ENCODE measurements around the gene RAD54L.
"Not testable (repeated sequence)": the region's sequence is repeated elsewhere in the genome, so short reads cannot be mapped to it uniquely, and the experiment has no call there.

The RAD54L gene

DNA sequence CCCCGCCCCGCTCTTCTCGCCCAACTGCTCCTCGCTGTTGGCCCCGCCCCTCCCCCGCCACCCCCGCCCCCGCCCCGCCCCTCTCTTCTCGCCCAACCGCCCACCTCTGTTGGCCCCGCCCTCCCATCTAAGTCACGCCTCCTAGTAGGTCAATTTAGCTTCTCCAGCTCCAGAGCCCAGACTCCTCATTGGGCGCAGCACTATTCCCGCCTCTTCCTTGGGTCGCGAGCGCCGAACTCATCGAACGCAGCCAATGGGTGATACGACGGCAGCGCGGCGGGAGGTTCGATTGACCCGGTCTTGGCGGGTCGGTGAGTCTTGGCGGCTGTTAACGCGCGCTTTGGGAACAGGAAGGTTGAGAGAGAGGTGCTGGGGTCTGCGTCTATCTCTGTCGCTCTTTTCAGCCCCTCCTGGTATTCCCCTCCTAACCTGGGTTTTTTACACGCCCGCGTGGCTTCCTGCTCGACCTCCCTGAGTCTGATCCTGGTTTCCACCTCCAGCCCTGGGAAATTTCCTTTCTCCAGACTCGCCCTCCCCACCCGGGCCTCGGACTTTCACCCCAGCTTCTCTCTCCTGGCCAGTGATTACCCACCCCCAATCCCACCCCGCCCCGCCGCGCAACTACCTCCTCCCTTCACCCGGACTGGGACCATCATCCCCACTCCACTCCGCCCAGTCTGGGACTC is at the start of gene RAD54L:
Gene RAD54L, plus strand, starts transcription at position 328 of the 686 bp plus-strand sequence. CDS start 643 bp downstream, outside the sequence.
- in situ Hi-C loops (cut with HindIII; ENCODE audit: low sequenced_read_pairs) = no loop called here

GRCh38 chr1:46197964-46198811 is 49.4 kb upstream of the RAD54L start, which contains the start of gene POMGNT1:
TSS of gene POMGNT1 (minus strand) at chr1:46198434. CDS start at chr1:46197821, 613 bp downstream.
- in situ Hi-C loops (cut with HindIII; ENCODE audit: low sequenced_read_pairs) = no loop called here

DNA sequence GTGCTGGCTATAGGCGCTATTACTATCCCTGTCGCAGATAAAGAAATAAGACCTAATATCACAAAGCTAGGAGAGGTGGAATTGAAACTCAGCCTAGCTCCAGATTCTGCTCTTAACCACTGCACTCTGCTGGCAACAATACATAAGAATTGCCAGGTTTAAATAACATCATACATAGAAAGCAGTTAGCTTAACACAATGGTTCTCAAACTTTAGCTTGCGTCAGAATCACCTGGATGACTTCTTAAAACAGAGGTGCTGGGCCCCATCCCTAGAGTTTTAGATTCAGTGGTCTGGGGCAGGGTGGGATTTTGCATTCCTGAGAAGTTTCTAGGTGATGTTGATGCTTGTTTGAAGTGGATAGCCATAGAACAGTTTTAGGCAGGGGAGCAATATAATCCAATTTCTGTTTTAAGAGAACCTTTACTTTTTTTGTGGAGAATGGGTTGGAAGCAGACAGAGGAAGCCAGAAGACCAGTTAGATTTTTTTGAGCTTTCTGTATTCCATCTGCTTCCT is 48.3 kb upstream of the RAD54L start:
- in situ Hi-C loops (cut with HindIII; ENCODE audit: low sequenced_read_pairs) = no loop called here

DNA sequence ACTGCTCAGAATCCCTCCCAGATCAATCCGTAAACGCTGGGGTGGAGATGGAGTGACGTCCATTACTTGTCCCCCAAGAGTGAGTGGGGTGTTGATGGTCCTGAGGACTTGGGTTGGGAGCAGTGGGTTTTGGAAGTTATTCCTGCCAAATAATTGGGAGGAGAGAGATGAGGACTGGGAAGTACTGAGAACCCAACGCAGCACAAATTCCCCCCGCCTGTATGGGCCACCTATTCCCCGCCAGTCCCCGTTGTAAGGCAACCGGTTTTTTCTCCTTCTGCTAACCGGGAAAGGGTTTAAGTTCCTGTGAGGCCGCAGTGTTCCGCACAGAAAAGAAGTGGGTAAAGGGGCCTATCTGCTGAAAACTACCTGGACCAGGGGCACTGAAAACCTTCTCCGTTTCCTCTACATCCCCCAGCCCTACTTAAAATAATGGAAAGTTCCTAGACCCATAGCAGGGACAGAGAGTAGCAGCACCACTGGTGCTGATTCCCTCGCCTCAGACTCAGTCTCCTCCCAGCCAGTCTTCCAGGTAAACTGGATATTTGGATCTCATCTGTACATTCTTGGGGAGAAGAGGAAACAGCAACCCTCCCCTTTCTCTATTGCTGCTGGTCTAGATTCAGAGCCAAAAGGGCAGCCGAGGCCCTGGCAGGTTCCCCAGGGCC is 43.7 kb upstream of the RAD54L start:
- in situ Hi-C loops (cut with HindIII; ENCODE audit: low sequenced_read_pairs) = no loop called here

DNA sequence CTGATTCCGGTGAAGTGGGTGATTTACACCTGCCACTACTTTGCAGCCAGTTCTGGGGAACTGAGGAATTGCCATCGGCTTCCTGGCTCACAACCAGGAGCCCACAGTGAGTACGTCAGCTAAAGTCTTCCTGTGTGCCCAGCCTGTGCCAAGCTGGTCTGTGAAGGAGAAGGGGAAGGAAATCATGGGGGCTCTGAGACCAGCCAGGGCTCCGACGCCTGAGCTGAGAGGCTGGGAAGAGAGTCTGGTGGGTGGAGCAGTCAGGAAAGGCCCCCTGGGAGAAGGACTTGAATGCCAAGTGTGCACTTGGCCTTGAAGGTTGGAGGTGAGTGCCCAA is 43.2 kb upstream of the RAD54L start:
- in situ Hi-C loops (cut with HindIII; ENCODE audit: low sequenced_read_pairs) = no loop called here

DNA sequence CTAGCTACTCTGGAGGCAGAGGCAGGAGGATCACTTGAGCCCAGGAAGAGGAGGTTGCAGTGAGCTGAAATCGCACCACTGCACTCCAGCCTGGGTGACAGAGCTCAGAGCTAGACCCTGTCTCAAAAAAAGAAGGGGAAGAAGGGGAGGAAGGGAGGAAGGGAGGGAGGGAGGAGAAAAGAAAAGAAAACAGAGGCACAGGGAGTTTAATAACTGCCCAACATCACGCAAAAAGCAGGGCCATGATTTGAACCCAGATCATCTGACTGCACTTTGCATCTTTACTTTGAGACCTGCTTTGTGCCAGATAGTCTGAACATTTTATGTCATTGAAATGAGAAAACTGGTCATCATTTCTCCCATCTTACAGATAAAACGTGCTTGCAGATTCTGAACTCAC is 42.4 kb upstream of the RAD54L start:
- in situ Hi-C loops (cut with HindIII; ENCODE audit: low sequenced_read_pairs) = no loop called here

DNA sequence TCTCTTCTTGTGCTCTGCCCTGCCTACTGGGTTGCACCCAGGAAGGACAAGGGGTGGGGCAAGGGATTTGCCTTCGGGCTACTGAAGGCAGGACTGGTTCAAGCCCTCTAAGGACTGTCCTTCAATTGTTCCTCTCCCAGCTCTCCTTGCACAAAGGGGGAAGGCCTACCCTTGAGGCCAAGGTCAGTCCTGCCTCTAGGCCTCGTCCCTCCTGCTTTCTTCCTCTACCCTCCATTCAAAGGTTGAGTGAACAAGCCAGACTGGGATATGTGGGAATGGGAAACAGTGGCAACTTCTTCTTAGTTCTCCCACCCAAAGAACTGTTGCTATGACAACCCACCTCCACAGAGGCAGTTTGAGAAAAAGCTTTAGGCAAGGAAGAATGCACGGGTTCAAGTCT is 41.8 kb upstream of the RAD54L start:
- in situ Hi-C loops (cut with HindIII; ENCODE audit: low sequenced_read_pairs) = no loop called here

DNA sequence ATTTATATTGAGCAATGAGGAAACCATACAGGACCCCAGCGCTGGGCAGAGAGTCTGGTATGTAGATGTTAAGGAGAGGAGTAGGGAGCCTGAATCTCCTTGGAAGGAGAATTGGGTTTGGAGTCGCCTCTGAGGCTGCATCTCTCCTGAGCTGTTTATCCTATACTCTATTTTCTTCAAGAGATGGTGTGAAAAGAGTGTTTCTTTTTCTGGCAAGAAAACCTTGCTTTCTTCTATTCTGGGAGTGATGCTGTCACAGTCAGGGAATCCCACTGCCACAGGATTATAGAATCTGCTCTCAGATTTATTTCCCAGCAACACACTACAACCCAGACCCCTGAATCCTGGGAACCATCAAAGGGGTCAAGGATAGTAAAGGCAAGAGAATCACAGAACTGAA is 41.2 kb upstream of the RAD54L start:
- in situ Hi-C loops (cut with HindIII; ENCODE audit: low sequenced_read_pairs) = no loop called here

DNA sequence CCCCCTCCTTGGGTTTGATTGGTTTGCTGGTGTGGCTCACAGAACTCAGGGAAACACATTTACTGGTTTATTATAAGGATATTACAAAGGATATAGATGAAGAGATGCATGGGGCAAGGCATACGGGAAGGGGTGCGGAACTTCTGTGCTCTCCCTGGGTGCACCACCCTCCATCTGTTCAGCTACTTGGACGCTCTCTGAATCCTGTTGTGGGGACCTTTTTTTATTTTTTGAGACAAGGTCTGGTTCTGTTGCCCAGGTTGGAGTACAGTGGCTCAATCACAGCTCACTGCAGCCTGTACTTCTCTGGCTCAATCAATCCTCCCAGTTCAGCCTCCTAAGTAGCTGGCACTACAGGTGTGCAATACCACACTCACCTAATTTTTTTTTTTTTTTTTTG is 37.0 kb upstream of the RAD54L start:
- in situ Hi-C loops (cut with HindIII; ENCODE audit: low sequenced_read_pairs) = loop anchor here (5.0 kb wide), 1 partner anchor 52 kb away; no protein-coding TSS in a partner anchor

DNA sequence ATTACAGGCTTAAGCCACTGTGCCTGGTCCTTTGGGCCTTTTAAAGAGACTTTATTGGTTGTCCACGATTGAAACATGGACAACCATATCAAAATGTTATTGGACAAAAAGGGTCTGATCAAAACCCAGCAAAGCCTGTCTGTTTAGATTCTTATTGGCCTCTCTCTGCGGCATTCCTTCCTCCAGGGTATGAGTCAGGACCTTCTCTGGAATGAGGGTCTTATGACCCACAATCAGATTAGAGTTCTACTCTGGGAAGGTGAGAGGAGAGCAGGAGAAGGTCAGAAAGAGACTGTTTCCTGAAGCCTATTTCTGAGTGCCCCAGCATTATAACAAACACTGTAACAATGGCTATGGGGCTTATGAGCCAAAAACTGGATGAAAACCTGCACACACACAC is 36.5 kb upstream of the RAD54L start:
- in situ Hi-C loops (cut with HindIII; ENCODE audit: low sequenced_read_pairs) = loop anchor here (5.0 kb wide), 1 partner anchor 51 kb away; no protein-coding TSS in a partner anchor

GRCh38 chr1:46215504-46215903 is 32.1 kb upstream of the RAD54L start:
- in situ Hi-C loops (cut with HindIII; ENCODE audit: low sequenced_read_pairs) = no loop called here

DNA sequence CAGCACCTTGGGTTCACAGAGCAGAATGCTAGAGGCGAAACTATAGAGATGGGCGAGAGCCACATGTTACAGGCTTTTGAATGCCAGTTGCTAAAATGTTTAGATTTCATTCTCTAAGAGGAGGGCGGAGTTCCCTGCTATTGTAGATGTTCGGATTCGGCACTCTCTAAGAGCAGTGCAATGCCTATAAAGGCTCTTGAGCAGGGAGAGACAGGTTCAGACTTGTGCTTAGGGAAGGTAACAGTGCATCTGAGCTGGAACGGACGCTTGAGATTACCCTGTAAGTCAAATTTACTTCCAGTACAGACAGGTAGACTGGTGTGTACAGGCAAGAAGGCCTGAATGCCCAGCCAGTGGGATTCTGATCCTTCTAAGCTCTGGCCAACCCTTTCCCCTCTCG is 29.1 kb upstream of the RAD54L start:
- in situ Hi-C loops (cut with HindIII; ENCODE audit: low sequenced_read_pairs) = no loop called here

GRCh38 chr1:46219551-46220520 is 27.7 kb upstream of the RAD54L start:
- in situ Hi-C loops (cut with HindIII; ENCODE audit: low sequenced_read_pairs) = no loop called here

GRCh38 chr1:46220808-46221207 is 26.8 kb upstream of the RAD54L start:
- in situ Hi-C loops (cut with HindIII; ENCODE audit: low sequenced_read_pairs) = no loop called here

DNA sequence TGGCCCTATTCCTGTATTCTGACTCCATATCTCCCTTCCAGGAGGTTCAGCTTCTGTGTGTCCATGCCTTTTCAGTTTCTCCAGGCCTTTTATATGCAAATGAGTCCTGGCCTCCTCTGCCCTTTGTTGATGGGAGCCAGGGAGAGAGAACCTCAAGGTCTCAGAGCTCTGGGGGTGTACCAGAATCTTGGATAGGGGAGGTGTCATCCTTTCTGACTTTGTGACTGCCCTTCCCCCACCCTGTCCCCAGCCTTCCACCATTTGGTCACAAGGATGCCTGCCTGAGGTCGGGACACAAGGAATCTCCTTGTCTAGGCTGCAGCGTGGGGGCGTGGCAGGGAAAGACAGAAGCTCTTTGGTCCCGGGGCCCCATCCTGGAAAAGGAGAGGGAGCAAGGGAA is 25.8 kb upstream of the RAD54L start:
- in situ Hi-C loops (cut with HindIII; ENCODE audit: low sequenced_read_pairs) = no loop called here

DNA sequence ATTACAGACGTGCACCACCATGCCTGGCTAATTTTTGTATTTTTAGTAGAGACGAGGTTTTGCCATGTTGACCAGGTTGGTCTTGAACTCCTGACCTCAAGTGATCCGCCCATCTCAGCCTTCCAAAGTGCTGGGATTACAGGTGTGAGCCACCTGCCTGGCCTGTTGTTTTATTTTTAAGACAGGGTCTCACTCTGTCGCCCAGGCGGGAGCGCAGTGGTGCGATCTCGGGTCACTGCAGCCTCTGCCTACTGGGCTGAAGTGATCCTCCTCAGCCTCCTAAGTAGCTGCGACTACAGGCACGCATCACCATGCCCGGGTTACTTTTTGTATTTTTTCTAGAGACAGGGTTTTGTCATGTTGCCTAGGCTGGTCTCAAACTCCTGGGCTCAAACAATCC is 24.5 kb upstream of the RAD54L start:
- in situ Hi-C loops (cut with HindIII; ENCODE audit: low sequenced_read_pairs) = not testable (repeated sequence)

- in situ Hi-C loops (cut with HindIII; ENCODE audit: low sequenced_read_pairs) = no loop called here
These were observed 24.1 kb upstream of the RAD54L start for GRCh38 chr1:46223472-46223943.

GRCh38 chr1:46224966-46225365 is 22.6 kb upstream of the RAD54L start:
- in situ Hi-C loops (cut with HindIII; ENCODE audit: low sequenced_read_pairs) = no loop called here

GRCh38 chr1:46231231-46231630 is 16.3 kb upstream of the RAD54L start:
- in situ Hi-C loops (cut with HindIII; ENCODE audit: low sequenced_read_pairs) = not testable (repeated sequence)

DNA sequence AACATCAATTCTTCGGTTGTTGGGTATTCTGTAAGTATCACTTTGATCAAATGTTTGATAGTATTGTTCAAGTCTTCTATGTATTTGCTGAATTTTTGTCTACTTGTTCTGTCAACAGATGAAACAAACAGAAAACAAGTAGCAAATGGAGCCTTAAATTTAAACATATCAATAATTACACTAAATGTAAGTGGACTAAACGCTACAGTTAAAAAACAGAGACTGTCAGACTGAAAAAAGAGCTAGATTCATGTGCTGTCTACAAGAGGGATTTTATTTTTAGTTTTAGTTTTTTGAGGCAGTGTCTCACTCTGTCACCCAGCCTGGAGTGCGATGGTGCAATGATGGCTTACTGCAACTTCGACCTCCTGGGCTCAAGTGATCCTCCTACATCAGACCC is 10.7 kb upstream of the RAD54L start:
- in situ Hi-C loops (cut with HindIII; ENCODE audit: low sequenced_read_pairs) = no loop called here

All from endothelial cell of hepatic sinusoid (primary cell).